RWPE1 (cell line): ENCODE measurements around the gene PLA2G4B.

Source experiments
- CTCF ChIA-PET: fragments of 350-600 bp; sonication (Branson Sonifier 250); formaldehyde crosslinking; extraction: SDS; loops from one replicate; lab custom pipeline; 2021; lab: Yijun Ruan, JAX
- POLR2A ChIA-PET: fragments of 400-600 bp; formaldehyde crosslinking; extraction: SDS; loops from one replicate; lab custom pipeline; 2020; ENCODE audit warnings: antibody characterized with exemption; ENCODE audit not compliant: low non-redundant PET; lab: Yijun Ruan, JAX
- DNase-seq: peaks from one replicate; pipeline ENCODE4 v3.0.0; 2012; ENCODE audit warnings: low spot score
- H3K27ac ChIP-seq: fragments of 450-650 bp; 2 replicates; pipeline ENCODE4 v1.5.1; 2017
- CTCF ChIP-seq: fragments of 450-650 bp; conservative IDR thresholded peaks from 2 replicates; pipeline ENCODE4 v1.5.1; 2017; ENCODE audit warnings: low read depth, mild to moderate bottlenecking

Gene PLA2G4B

GRCh38 chr15:41844814-41845213 is 6.2 kb downstream of the PLA2G4B start:
- ChIA-PET CTCF (no interaction called here), POLR2A (no interaction called here)
- DNase-seq = no peak
- peak overlapping the region; percentile 84; the same call in 1 of the 2 replicates for H3K27ac ChIP-seq
- no peak for TF ChIP-seq CTCF

- ChIA-PET CTCF (no interaction called here), POLR2A (no interaction called here)
- no peak for TF ChIP-seq CTCF
- DNase-seq = no peak
- H3K27ac ChIP-seq = peak overlapping the region; percentile 84
These were observed 8.6 kb downstream of the PLA2G4B start for GRCh38 chr15:41847206-41847605.

GRCh38 chr15:41847981-41848380 is 9.3 kb downstream of the PLA2G4B start:
- POLR2A ChIA-PET = no interaction called here
- CTCF ChIA-PET = interaction anchor here (0.7 kb wide), 1 partner anchor 123 kb away, joined by 3 read pairs; no protein-coding TSS in a partner anchor
- DNase-seq = no peak
- H3K27ac ChIP-seq = peak overlapping the region; percentile 84
- TF ChIP-seq CTCF = no peak

GRCh38 chr15:41848631-41849030 is 10.0 kb downstream of the PLA2G4B start:
- ChIA-PET POLR2A (no interaction called here), CTCF (interaction anchor here (0.7 kb wide), 1 partner anchor 123 kb away, joined by 3 read pairs; no protein-coding TSS in a partner anchor)

GRCh38 chr15:41849204-41849603 is 10.6 kb downstream of the PLA2G4B start:
- DNase-seq = no peak
- ChIA-PET CTCF (no interaction called here), POLR2A (no interaction called here)
- TF ChIP-seq CTCF = no peak
- H3K27ac ChIP-seq = peak overlapping the region; percentile 84

More at GRCh38 chr15:41848631-41849030, 10.0 kb downstream of the PLA2G4B start:
- DNase-seq = no peak
- no peak for TF ChIP-seq CTCF
- H3K27ac ChIP-seq = peak overlapping the region; percentile 84

- TF ChIP-seq CTCF = no peak
- ChIA-PET POLR2A (no interaction called here), CTCF (no interaction called here)
- H3K27ac ChIP-seq = peak overlapping the region; percentile 84
- peak; percentile 65 for DNase-seq
These were observed 11.2 kb downstream of the PLA2G4B start for GRCh38 chr15:41849861-41850260.
